GM21423 (cell line): Measurements from ENCODE around the gene BAZ1A.

Experiments
- ATAC-seq: cut with Tn5 transposase; IDR thresholded peaks from one replicate; pipeline ENCODE4 v1.9.1; 2021; ENCODE audit warnings: mild to moderate bottlenecking, moderate library complexity; ENCODE audit not compliant: unreplicated experiment

Gene BAZ1A, protein sequence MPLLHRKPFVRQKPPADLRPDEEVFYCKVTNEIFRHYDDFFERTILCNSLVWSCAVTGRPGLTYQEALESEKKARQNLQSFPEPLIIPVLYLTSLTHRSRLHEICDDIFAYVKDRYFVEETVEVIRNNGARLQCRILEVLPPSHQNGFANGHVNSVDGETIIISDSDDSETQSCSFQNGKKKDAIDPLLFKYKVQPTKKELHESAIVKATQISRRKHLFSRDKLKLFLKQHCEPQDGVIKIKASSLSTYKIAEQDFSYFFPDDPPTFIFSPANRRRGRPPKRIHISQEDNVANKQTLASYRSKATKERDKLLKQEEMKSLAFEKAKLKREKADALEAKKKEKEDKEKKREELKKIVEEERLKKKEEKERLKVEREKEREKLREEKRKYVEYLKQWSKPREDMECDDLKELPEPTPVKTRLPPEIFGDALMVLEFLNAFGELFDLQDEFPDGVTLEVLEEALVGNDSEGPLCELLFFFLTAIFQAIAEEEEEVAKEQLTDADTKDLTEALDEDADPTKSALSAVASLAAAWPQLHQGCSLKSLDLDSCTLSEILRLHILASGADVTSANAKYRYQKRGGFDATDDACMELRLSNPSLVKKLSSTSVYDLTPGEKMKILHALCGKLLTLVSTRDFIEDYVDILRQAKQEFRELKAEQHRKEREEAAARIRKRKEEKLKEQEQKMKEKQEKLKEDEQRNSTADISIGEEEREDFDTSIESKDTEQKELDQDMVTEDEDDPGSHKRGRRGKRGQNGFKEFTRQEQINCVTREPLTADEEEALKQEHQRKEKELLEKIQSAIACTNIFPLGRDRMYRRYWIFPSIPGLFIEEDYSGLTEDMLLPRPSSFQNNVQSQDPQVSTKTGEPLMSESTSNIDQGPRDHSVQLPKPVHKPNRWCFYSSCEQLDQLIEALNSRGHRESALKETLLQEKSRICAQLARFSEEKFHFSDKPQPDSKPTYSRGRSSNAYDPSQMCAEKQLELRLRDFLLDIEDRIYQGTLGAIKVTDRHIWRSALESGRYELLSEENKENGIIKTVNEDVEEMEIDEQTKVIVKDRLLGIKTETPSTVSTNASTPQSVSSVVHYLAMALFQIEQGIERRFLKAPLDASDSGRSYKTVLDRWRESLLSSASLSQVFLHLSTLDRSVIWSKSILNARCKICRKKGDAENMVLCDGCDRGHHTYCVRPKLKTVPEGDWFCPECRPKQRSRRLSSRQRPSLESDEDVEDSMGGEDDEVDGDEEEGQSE (N-terminal part only)

DNA sequence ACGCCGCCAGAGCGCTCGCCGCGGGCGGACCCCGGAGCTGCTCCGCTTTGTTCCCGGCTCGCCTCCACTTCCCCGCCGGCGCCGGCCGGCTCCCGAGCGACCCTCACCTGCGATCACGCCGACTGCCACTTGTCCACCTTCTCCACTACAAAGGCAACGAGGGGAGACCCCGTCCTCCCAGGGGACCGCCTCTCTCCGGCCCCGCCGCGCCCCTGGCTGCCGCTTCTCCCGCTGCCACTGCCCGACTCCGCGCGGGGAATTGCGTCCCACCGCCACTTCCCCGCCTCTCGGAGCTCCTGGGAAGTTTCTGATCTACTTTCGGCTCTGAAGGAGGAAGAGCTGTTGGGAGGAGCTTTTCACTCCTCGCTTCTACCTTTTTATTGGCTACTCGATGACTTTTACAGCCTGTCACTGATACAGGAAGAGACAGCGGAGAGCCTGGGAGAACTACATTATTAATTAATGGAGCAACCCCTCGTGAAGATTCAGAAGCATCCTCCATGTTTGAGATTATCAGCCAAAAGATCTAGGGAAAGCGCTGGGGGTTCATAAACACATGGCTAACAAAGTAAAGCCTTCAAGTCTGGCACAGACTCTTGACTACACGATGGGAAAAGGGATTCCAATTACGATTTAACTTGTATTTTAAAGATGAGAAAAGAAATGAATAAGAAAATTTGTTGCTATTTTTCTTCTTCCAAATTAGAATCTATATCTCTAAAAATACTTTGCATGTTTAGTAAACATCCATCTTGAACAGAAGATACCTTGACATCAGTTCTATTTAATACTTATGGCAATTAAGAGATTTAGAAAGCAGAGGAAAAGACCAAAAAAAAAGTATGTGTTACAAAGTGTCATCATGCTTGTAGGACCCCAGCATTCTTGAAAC, at the start of gene BAZ1A:
Gene BAZ1A, minus strand, starts transcription at position 330 of the 892 bp plus-strand sequence. CDS start 756 bp downstream, outside the sequence.
- peak; percentile 34 for ATAC-seq

DNA sequence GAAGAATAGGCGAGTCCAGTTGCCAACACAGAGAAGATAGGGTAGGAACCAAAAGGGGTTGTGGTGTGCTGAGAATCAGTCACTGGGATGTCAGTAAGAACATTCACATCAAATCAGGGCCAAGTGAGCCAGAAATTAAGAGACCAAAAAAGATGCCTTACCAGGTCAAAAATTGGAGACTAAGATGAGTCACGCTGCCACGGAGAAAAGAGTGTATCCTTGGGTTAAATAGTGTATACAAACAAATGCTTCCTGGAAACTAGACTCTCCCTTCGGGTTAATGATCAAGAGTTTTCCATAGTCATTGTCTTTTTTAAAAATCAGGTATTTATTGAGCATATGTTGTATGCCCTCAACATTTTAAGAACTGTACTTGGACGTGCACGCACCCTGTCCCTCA, 45.2 kb upstream of the BAZ1A start:
- no peak for ATAC-seq

DNA sequence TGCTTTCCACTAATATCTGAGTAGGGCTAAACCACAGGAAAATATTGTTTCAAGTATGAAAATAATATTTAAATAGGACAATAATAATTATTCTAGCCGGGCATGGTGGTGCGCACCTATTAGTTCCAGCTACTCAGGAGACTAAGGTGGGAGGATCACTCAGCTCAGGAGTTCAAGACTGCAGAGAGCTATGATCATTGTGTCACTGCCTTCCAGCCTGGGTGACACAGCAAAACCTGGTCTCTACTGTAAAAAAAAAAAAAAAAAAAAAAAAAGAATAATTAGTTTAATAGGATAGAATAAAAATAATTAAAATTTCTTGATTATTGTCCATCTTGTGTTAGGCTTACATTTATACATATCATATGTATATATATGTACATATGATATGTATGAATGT, 38.5 kb upstream of the BAZ1A start:
- ATAC-seq, result no peak

DNA sequence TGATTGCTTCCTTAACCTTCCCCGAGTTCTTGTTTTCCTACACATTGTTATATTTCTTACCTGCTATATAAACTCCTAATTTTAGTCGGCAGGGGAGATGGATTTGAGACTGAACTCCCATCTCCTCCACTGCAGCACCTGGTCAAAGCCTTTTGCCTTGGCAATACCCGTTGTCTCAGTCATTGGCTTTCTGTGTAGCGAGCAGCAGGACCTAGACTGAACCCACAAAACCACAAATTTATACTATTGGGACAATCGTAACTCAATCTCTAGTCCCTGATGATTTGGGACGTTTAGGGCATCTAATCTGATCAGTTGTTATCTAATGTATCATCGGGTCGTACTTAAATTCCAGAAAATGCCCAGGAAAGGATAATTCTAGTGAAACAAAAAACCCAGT, 37.8 kb upstream of the BAZ1A start:
- ATAC-seq, result no peak

DNA sequence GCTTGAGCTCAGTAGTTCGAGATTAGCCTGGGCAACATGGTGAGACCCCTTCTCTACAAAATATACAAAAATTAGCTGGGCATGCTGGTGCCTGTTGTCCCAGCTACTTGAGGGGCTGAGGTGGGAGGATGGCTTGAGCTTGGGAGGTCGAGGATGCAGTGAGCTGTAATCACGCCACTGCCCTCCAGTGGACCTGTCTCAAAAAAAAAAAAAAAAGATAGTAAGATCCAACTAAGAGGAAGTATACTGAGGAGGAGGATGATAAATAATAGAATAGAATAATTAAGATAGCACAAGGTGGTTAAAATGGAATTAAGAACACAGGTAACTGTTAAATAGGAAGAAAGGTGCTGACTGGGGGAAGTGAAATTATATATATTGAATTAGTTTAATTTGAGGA, 37.0 kb upstream of the BAZ1A start:
- no peak for ATAC-seq

DNA sequence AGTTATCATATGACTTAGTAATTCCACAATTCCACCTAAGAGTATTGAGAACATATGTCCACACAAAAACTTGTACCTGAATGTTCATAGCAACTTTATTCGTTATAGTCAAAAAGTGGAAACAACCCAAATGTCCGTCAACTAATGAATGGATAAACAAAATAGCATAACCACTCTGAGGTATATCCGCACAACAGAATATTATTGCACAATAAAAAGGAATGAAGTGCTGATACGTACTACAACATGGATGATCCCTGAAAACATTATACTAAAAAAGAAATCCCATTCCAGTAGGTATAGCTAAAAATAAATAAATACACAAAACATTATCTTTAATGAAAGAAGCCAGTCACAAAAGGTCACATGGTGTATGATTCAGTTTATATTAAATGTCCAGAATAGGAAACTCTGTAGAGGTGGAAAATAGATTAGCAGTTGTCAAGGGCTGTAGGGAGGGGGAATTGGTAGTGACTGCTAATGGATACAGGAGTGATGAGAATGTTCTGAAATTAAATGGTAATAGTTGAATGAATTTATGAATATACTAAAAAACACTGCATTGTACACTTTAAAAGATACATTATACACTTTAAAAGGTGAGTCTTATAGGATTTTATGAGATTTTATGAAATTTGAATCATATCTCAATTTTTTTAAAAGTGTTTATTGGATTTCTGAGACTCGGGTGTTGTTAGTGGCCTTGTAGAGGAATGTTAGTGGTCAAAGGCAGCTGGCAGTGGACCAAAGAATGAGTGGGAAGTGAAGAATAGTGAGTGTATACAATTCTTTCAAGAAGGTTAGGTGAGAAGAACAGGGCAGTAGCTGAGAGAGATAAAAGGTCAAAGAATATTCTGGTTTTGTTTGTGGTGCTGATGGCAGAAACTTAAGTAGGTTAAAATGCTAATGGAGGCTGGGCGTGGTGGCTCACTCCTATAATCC, 36.3 kb upstream of the BAZ1A start:
- ATAC-seq, result no peak

DNA sequence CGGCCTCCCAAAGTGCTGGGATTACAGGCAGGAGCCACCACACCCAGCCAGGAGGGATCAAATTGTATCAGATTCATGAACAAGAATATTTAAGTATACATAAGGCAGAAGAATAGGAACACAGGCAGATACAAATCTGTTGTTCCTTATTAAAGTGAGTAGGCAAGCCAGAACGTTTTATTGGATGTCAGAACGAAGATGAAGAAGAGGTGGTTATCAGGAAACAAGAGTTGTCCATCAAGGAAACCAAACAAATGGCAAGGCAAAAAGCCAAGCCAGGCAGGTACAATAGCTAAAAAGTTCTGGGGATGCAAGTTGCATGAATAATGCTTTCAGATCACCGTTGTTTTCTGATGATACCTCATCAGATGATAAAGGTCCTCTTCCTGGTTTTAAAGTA, 31.1 kb upstream of the BAZ1A start:
- no peak for ATAC-seq

DNA sequence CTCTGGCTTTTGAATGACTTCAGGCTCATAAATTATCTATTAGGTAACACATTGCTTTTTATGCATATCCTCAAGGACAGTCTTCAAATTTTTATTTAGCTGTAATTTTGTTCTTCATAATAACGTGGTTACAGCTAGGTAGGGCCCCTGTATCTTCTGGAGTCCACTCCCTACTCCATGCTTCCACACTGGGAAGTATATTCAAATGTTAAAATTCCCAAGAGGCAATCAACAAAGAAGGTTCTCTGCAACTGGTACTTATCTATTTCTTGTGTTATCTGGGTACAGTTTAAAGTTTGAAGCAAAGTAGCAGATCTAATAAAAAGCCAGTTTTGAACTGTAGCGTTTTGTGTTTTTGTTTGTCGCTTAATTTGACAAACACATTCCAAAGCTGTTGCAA, 20.1 kb upstream of the BAZ1A start:
- no peak for ATAC-seq

DNA sequence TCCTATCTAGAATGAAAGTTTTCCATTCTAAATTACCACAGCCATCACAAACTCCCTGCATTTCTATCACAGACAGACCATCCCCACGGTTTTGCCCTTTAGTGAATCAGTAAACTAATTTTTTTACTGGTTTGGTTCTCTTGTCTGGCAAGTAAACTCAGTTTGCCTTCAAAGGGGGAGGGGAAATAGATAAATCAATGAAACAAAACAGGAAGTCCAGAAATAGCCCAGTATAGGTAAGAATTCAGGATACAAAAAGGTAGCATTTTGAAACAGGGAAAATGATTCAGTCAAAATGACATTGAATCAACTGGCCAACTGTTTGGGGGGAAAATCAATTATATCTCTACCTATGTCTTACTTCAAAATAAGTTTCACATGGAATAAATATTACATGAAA, 15.8 kb upstream of the BAZ1A start:
- no peak for ATAC-seq

DNA sequence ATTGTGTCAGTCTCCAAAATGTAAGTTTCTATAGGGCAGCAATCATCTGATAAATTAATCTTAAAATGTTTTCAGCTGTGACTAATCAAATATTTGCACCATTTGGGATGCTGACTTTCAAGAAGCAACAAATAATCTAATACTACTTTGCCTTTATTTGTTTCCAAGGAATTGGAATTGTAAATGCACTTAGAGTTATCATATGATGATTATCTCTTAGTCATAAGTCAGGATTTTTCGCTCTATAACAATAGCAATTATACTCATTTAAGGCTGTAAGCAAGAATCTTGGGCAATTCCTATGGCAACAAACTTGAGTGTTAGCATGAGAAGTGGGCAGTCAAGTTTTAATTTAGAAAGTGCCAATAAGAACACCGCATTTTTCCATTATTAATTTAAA, 13.0 kb upstream of the BAZ1A start:
- no peak for ATAC-seq

DNA sequence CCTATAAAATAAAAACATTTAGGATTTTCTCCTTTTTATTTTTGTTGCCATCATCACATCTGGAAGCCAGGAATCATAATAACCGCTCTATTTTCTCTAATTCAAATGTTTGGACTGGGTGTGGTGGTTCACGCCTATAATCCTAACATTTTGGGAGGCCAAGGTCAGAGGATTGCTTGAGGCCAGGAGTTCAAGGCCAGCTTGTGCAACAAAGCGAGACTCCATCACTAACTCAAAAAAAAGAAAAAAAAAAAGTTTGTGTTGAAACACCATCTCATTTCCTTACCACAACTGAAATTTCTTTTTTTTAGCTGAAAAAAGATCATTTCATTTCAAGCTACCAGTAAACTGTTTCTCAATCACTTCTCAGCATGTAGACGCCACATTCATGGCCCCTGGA, 8.8 kb upstream of the BAZ1A start:
- ATAC-seq, result no peak

DNA sequence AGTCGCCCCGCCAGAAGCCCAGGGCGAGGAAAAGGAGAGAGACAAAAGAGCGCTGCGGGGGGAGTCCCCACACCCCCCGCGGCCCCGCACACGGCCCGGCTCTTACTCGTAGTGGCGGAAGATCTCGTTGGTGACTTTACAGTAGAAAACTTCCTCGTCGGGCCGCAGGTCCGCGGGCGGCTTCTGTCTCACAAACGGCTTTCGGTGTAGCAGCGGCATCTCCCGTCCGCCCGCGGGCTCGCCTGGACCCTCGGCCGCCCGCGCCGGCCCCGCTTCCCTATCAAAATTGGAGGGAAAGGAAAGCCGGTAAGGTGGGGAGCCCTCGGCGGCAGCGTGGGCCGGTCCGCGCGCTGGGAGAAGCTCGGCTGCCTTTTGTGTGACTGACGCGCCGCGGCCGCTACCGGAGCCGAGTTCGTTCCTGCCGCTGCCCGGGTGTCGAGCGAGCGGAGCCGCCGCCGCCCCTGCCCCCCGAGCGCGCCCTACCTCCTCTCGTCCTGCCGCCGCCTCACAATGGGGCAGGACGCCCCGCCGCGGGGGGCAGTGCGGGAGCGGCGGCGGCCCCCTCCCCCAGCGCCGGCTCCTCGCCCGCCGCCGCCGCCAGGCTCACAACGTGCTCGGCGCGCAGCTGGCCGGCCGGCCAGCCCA, 652 bp downstream of the BAZ1A start:
- peak; percentile 24 for ATAC-seq

DNA sequence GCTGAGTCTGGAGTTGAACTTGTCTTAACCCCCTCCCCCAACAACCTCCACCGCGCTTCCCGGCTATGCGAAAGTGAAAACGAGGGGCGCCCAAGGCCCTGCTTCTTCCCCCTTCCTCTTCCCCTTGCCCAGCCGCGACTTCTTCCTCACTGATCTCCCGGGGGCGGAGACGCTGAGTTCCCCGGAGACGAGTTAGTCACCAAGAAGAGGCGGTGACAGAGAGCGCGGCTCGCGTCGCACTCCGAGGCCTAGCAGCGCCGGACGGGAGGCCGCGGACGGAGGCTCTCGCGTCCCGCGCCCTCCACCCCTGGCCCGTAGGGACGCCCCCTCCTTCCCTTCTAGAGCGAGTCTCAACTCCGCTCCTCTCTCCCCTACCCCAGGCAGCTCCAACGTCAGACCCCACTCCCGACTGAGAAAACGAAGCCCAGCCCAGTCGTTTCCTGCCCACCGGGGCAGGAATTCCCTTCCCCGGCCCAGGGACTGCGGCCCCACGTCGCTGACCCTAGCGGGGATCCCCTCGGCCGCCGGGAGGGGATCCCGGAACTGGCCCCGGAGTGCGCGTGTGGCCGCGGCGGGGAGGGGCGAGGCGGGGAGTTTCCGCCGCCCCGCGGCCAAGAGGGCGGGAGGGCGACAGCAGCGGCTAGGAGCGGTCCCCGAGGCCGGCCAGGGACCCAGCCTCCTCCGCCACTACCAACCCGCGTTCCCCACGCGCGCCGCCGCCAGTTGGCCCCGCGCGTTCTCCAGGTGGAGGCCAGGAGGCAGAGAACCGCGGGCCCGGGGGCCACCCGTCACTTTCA, 1.4 kb downstream of the BAZ1A start:
- ATAC-seq, result peak; percentile 59

DNA sequence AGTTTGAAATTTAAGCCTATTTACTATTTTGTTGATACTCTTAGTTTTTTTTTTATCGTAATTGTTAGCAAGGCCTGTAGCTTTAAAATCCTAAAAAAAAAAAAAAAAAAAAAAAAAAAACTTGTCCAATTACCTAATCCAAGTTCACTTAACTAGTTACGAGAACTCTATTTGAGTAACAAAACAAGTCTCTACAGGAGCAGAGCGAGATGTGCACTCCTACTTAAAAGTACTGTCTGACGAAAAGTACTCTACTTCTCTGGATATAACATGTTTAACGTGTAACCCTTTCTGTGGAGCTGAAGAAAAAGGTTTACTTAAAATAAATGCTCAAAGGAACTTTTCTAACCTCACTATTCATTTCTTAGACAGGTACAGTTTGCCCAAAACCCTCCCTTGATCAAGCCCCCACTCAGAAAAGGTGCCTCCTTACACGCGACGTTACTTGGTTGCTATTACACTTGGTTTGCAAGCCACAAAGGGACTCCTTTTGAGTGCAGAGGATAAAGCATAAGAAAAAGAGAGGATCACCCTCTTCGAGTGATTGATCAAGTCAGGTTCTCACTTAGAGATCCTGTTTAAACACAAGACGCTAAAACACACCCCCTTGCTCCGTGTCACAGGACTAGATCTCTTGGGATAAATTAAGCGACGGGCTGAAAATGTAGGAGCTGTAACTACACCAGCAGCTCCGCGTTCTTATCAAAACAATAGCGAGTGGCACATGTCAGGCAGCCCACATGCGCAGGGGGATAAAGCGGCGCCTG, 2.2 kb downstream of the BAZ1A start:
- peak; percentile 7 for ATAC-seq

DNA sequence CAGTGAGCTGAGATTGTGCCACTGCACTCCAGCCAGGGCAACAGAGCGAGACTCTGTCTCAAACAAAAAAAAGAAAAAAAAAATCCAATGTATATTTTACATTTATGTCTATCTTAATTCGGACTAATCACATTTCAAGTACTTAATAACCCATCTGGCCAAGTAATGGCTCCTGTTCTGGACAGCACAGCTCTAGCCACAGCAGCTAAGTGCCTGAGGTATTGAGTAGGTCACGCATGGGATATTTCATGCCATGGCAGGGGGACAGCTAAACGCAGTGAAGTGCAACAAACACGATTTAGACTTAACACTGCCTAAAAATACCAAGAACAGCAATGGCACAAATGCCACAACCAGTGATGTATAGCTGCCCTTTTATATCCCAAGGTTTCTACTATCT, 8.0 kb downstream of the BAZ1A start:
- no peak for ATAC-seq

DNA sequence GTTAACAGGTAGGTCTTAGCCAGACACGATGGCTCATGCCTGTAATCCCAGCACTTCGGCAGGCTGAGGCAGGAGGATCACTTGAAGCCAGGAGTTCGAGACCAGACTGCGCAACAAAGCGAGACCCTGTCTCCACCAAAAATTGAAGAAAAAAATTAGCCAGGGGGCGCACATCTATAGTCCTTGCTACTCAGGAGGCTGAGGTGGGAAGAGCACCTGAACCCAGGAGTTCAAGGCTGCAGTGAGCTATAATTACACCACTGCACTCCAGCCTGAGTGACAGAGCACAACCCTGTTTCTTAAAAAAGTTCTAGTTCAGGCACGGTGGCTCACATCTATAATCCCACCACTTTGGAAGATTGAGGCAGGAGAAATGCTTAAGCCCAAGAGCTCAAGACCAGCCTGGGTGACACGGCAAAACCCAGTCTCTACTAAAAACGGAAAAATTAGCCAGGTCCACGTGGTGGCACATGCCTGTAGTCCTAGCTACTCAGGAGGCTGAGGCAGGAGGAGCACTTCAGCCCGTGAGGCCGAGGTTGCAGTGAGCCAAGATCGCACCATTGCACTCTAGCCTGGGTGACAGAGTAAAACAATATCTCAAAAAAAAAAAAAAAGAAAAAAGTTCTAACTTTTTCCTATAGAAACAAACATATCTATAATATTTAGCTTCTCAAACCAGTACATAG, 9.1 kb downstream of the BAZ1A start:
- ATAC-seq, result no peak

DNA sequence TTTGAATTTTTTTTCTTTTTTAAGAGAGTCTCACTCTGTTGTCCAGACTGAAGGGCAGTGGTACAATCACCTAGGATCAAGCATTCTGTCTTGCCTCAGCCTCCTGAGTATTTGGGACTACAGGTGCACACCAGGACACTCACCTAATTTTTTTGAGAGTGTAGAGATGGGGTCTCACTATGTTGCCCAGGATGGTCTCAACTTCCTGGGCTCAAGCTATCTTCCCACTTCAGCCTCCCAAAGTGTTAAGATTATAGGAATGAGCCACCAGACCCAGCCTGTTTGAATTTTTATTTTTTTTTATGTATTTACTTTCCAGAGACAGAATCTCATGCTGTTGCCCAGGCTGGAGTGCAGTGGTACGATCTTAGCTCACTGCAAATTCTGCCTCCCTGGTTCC, 11.3 kb downstream of the BAZ1A start:
- no peak for ATAC-seq
